SK-N-SH (cell line): ENCODE results near the gene UNK. TPM values are rescaled to one million over a fixed set of nuclear protein-coding genes. Genes with fewer than 3 reads are reported as not detected.

Experiments
- CTCF ChIA-PET: fragments of 300-600, 350-600 bp; formaldehyde crosslinking; extraction: SDS; loops from one replicate; lab custom pipeline; 2021; lab: Yijun Ruan, JAX
- POLR2A ChIA-PET: fragments of 350-600 bp; sonication (Branson Sonifier 250); formaldehyde crosslinking; extraction: SDS; loops from one replicate; lab custom pipeline; 2020; ENCODE audit warnings: antibody characterized with exemption, inconsistent platforms; lab: Yijun Ruan, JAX
- DNase-seq: peaks from one replicate; pipeline ENCODE4 v3.0.0; 2012
- H2AFZ ChIP-seq: fragments of 200-600 bp; sonication (generic); 2 replicates; pipeline ENCODE4 v1.8.1; 2016; ENCODE audit warnings: antibody characterized with exemption, mild to moderate bottlenecking, low read depth
- H3F3A ChIP-seq: fragments of 200-600 bp; sonication (generic); replicated peaks from 2 replicates; pipeline ENCODE3; 2016; ENCODE audit warnings: antibody characterized with exemption, mild to moderate bottlenecking; ENCODE audit not compliant: insufficient read depth
- H3K27ac ChIP-seq, 2 experiments: fragments of 200-500 bp in 1 of 2; fragments of 200-600 bp in 1 of 2; sonication (Bioruptor generic) in 1 of 2; sonication (generic), shearing (Covaris generic) in 1 of 2; 2 replicates each; pipeline versions ENCODE4 v1.5.1 to v1.6.1; 2014 to 2016; ENCODE audit warnings: low read depth in 2 of 2, inconsistent platforms in 1 of 2, low read length in 1 of 2, mild to moderate bottlenecking in 1 of 2, mixed read lengths in 1 of 2
- H3K27me3 ChIP-seq: fragments of 200-600 bp; sonication (generic), shearing (Covaris generic); 2 replicates; pipeline ENCODE4 v1.6.1; 2016; ENCODE audit warnings: mixed run types; ENCODE audit not compliant: insufficient read depth
- H3K36me3 ChIP-seq, 2 experiments: fragments of 200-500 bp in 1 of 2; fragments of 200-600 bp in 1 of 2; sonication (Bioruptor generic) in 1 of 2; sonication (generic) in 1 of 2; replicated peaks in 1 of 2; 2 replicates each; pipeline versions ENCODE3 to v1.5.1; 2014 to 2016; ENCODE audit warnings: low read length in 1 of 2, mild to moderate bottlenecking in 1 of 2; ENCODE audit not compliant: insufficient read depth in 2 of 2, control insufficient read depth in 1 of 2
- H3K4me1 ChIP-seq, 2 experiments: fragments of 200-500 bp in 1 of 2; fragments of 200-600 bp in 1 of 2; sonication (Bioruptor generic) in 1 of 2; sonication (generic), shearing (Covaris generic) in 1 of 2; 2 replicates each; pipeline versions ENCODE4 v1.5.1 to v1.6.1; 2014 to 2016; ENCODE audit warnings: low read depth in 1 of 2, low read length in 1 of 2, mixed run types in 1 of 2; ENCODE audit not compliant: insufficient read depth in 2 of 2, control insufficient read depth in 1 of 2
- H3K4me2 ChIP-seq: fragments of 200-600 bp; sonication (generic), shearing (Covaris generic); 2 replicates; pipeline ENCODE4 v1.6.1; 2017; ENCODE audit warnings: mixed run types
- H3K4me3 ChIP-seq, 2 experiments: fragments of 200-500 bp in 1 of 2; fragments of 200-600 bp in 1 of 2; sonication (Bioruptor generic) in 1 of 2; sonication (generic), shearing (Covaris generic) in 1 of 2; 2 replicates each; pipeline versions ENCODE4 v1.5.1 to v1.8.1; 2014 to 2016; ENCODE audit warnings: low read depth in 2 of 2, inconsistent platforms in 1 of 2, low read length in 1 of 2, mild to moderate bottlenecking in 1 of 2, mixed read lengths in 1 of 2, moderate library complexity in 1 of 2
- H3K79me2 ChIP-seq: fragments of 200-600 bp; sonication (generic); 2 replicates; pipeline ENCODE4 v1.8.1; 2017; ENCODE audit warnings: mild to moderate bottlenecking; ENCODE audit not compliant: insufficient read depth
- H3K9ac ChIP-seq: fragments of 200-600 bp; sonication (generic); 2 replicates; pipeline ENCODE4 v1.6.1; 2017; ENCODE audit warnings: mixed run types
- H3K9me2 ChIP-seq: fragments of 200-600 bp; sonication (generic); 2 replicates; pipeline ENCODE4 v1.6.1; 2017; ENCODE audit warnings: mixed run types
- H3K9me3 ChIP-seq: fragments of 200-600 bp; sonication (generic); 2 replicates; pipeline ENCODE4 v1.6.1; 2017; ENCODE audit warnings: mixed run types, mild to moderate bottlenecking, moderate library complexity
- H4K20me1 ChIP-seq: fragments of 200-600 bp; sonication (generic); 2 replicates; pipeline ENCODE4 v1.6.1; 2017; ENCODE audit warnings: mild to moderate bottlenecking, mixed run types; ENCODE audit not compliant: insufficient read depth
- CHD2 ChIP-seq: fragments of 150-350 bp; IDR thresholded peaks from 2 replicates; pipeline ENCODE4 v1.6.1; 2018; ENCODE audit warnings: low read length; ENCODE audit not compliant: partially characterized antibody
- EP300 ChIP-seq, 2 experiments: IDR thresholded peaks; 2 replicates each; pipeline versions ENCODE4 v1.4.0 to v1.6.1; 2012; ENCODE audit warnings: borderline replicate concordance in 1 of 2, low read depth in 1 of 2, low read length in 1 of 2
- RCOR1 ChIP-seq: fragments of 150-350 bp; IDR thresholded peaks from 2 replicates; pipeline ENCODE4 v1.6.1; 2017; ENCODE audit warnings: antibody characterized with exemption, low read length
- TEAD4 ChIP-seq: IDR thresholded peaks from 2 replicates; pipeline ENCODE4 v1.4.0; 2012; ENCODE audit warnings: mild to moderate bottlenecking, borderline replicate concordance; ENCODE audit not compliant: insufficient read depth
- WGBS: methylation state at CpG from one replicate; pipeline ENCODE4 v1.1.6; 2017; ENCODE audit warnings: low lambda C conversion rate; 5-methylcytosine and 5-hydroxymethylcytosine counted together
- polyA plus RNA-seq, 3 experiments: library from polyadenylated mRNA; depleted of rRNA; stranded (reverse); fragments of >200 nt; gene quantifications; 2 replicates each; pipeline ENCODE4 v1.2.3, GENCODE V29; 2012
- TF ChIP-seq, protein P1 (sequence below): IDR thresholded peaks from 2 replicates; pipeline ENCODE4 v1.4.0; 2012; ENCODE audit warnings: low read depth
- TF ChIP-seq, protein P2 (sequence below): IDR thresholded peaks from 2 replicates; pipeline ENCODE4 v1.6.1; 2012; ENCODE audit warnings: mild to moderate bottlenecking, low read depth, low read length, moderate library complexity
- TF ChIP-seq, protein P3 (sequence below): fragments of 200-600 bp; sonication (generic); IDR thresholded peaks from 2 replicates; pipeline ENCODE4 v1.6.1; 2017; ENCODE audit warnings: antibody characterized with exemption, mild to moderate bottlenecking, moderate library complexity
- TF ChIP-seq, protein P4 (sequence below): IDR thresholded peaks from 2 replicates; pipeline ENCODE4; 2012

UNK gene
- polyA plus RNA-seq, 1 of the 3 experiments (the other 2 are of a cell fraction): 24.8 TPM

DNA sequence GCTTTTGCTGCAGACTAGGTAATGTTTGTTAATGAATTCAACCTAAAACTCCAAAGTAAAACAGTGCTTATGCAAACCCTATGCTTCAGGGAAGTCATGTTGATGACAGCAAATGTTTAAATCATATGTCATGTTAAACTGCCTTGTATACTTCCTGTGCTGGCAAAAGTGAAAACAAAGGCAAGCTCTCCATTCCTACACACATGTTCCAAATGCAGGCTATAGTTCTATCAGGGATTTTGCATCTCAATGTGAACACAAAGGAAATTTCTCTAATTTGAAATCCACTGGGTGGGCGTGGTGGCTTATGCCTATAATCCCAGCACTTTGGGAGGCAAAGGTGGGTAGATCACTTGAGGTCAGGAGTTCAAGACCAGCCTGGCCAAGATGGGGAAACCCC is 19.3 kb downstream of the UNK start:
- ChIA-PET CTCF (interaction anchor here (0.9 to 3.4 kb wide), 10 partner anchors 9 to 476 kb away, joined by 3 to 24 read pairs (median 6); partner anchors contain the start of gene SMIM5), POLR2A (interaction anchor here (1.3 to 1.7 kb wide), 3 partner anchors 18 to 24 kb away, joined by 4 to 5 read pairs (median 4); a partner anchor contains a TSS)
- Histone ChIP-seq H3K9ac (no peak overlapping the region), H2AFZ (no peak overlapping the region), H3K27me3 (no peaks in the 10 kb centered on the region), H3K9me2 (no peaks in the 10 kb centered on the region), H3K4me3 (no peak overlapping the region), H4K20me1 (no peaks in the 10 kb centered on the region), H3F3A (no peaks in the 10 kb centered on the region), H3K9me3 (no peaks in the 10 kb centered on the region), H3K4me2 (no peak overlapping the region), H3K79me2 (peaks cover 64% of the 10 kb centered on the region; the same call in 1 of the 2 replicates), H3K27ac (no peak overlapping the region), H3K36me3 (no peaks in the 10 kb centered on the region), H3K4me1 (peaks cover 0 to 2% of the 10 kb centered on the region in 2 experiments; a peak in 1 of 4 replicates)
- no peak for TF ChIP-seq RCOR1
- TF ChIP-seq CHD2: no peak
- TF ChIP-seq, protein P1, sequence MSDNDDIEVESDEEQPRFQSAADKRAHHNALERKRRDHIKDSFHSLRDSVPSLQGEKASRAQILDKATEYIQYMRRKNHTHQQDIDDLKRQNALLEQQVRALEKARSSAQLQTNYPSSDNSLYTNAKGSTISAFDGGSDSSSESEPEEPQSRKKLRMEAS: no peak
- no peak for TF ChIP-seq EP300 (IDR thresholded peaks at IDR 0.05; ENCODE audit: borderline replicate concordance in 1 of 2, low read depth in 1 of 2, low read length in 1 of 2)
- TF ChIP-seq, protein P2, sequence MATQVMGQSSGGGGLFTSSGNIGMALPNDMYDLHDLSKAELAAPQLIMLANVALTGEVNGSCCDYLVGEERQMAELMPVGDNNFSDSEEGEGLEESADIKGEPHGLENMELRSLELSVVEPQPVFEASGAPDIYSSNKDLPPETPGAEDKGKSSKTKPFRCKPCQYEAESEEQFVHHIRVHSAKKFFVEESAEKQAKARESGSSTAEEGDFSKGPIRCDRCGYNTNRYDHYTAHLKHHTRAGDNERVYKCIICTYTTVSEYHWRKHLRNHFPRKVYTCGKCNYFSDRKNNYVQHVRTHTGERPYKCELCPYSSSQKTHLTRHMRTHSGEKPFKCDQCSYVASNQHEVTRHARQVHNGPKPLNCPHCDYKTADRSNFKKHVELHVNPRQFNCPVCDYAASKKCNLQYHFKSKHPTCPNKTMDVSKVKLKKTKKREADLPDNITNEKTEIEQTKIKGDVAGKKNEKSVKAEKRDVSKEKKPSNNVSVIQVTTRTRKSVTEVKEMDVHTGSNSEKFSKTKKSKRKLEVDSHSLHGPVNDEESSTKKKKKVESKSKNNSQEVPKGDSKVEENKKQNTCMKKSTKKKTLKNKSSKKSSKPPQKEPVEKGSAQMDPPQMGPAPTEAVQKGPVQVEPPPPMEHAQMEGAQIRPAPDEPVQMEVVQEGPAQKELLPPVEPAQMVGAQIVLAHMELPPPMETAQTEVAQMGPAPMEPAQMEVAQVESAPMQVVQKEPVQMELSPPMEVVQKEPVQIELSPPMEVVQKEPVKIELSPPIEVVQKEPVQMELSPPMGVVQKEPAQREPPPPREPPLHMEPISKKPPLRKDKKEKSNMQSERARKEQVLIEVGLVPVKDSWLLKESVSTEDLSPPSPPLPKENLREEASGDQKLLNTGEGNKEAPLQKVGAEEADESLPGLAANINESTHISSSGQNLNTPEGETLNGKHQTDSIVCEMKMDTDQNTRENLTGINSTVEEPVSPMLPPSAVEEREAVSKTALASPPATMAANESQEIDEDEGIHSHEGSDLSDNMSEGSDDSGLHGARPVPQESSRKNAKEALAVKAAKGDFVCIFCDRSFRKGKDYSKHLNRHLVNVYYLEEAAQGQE: no peak
- no peak for TF ChIP-seq TEAD4
- TF ChIP-seq, protein P3, sequence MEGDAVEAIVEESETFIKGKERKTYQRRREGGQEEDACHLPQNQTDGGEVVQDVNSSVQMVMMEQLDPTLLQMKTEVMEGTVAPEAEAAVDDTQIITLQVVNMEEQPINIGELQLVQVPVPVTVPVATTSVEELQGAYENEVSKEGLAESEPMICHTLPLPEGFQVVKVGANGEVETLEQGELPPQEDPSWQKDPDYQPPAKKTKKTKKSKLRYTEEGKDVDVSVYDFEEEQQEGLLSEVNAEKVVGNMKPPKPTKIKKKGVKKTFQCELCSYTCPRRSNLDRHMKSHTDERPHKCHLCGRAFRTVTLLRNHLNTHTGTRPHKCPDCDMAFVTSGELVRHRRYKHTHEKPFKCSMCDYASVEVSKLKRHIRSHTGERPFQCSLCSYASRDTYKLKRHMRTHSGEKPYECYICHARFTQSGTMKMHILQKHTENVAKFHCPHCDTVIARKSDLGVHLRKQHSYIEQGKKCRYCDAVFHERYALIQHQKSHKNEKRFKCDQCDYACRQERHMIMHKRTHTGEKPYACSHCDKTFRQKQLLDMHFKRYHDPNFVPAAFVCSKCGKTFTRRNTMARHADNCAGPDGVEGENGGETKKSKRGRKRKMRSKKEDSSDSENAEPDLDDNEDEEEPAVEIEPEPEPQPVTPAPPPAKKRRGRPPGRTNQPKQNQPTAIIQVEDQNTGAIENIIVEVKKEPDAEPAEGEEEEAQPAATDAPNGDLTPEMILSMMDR: no peak
- no peak for DNase-seq
- WGBS: 95% methylated on average over 1 of the region's 1 CpG

DNA sequence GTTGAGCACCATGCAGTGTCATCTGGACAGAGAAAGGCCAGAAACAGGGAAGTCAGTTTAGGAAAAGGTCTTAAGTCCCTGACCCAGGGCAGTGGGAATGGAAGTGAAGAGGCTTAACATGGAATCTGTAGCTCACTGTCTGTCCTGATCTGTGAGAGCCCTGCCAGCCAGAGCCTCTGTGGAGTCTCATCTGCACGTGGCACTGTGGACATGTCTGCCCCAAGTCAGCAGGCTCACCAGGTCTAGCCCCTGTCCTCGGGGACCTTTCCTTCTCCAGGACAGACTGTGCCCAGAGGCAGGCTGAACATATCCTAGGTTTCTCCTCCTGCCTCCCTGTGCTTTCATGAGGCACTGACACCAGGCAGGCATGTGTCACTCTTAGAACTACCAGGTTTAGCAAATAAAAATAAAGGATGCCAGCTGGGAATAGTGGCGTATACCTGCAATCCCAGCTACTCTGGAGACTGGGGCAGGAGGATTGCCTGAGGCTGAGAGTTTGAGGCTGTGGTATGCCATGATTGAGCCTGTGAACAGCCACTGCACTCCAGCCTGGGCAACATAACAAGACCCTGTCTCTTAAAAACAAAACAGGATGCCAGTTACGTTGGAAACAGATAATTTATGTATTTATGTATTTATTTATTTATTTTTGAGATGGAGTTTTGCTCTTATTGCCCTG is 22.4 kb downstream of the UNK start:
- peaks cover 48% of the 10 kb centered on the region; the same call in 1 of the 2 replicates for H3K79me2 ChIP-seq
- CTCF ChIA-PET: interaction anchor here (0.6 to 3.1 kb wide), 13 partner anchors 7 to 181 kb away, joined by 3 to 18 read pairs (median 4); partner anchors contain the start of gene UNC13D

More for the DNA sequence above, 22.4 kb downstream of the UNK start:
- H3K27ac ChIP-seq: no peak overlapping the region
- POLR2A ChIA-PET: no interaction called here
- no peak overlapping the region for H3K9ac ChIP-seq
- no peaks in the 10 kb centered on the region for H4K20me1 ChIP-seq
- H3K4me3 ChIP-seq: no peak overlapping the region
- H2AFZ ChIP-seq: no peak overlapping the region
- DNase-seq: no peak
- peaks cover 0 to 7% of the 10 kb centered on the region in 2 experiments for H3K36me3 ChIP-seq
- peaks cover 0 to 6% of the 10 kb centered on the region in 2 experiments; a peak in 1 of 4 replicates for H3K4me1 ChIP-seq
- H3K27me3 ChIP-seq: no peaks in the 10 kb centered on the region
- H3K4me2 ChIP-seq: no peak overlapping the region
- 85% methylated on average over 3 of the region's 4 CpGs for WGBS
- H3K9me3 ChIP-seq: no peaks in the 10 kb centered on the region
- no peaks in the 10 kb centered on the region for H3F3A ChIP-seq
- H3K9me2 ChIP-seq: no peaks in the 10 kb centered on the region
- TF ChIP-seq, protein P2: no peak
- TF ChIP-seq, protein P4, sequence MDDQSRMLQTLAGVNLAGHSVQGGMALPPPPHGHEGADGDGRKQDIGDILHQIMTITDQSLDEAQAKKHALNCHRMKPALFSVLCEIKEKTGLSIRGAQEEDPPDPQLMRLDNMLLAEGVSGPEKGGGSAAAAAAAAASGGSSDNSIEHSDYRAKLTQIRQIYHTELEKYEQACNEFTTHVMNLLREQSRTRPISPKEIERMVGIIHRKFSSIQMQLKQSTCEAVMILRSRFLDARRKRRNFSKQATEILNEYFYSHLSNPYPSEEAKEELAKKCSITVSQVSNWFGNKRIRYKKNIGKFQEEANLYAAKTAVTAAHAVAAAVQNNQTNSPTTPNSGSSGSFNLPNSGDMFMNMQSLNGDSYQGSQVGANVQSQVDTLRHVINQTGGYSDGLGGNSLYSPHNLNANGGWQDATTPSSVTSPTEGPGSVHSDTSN: no peak
